Esophagus squamous epithelium (tissue), 4 donors: ENCODE data around the gene DHRS4.
"Not testable (repeated sequence)": the region's sequence is repeated elsewhere in the genome, so short reads cannot be mapped to it uniquely, and the experiment has no call there.

Experiments
- CTCF ChIP-seq, 6 experiments: fragments of 450-650 bp in 4 of 6; fragments of 200-600 bp in 2 of 6; sonication (generic) in 2 of 6; IDR thresholded peaks; one replicate each; pipeline ENCODE4 v1.5.1; 2016 to 2019; ENCODE audit warnings: antibody characterized with exemption in 6 of 6, mild to moderate bottlenecking in 4 of 6, moderate library complexity in 4 of 6
- POLR2A ChIP-seq, 4 donors: fragments of 450-650 bp; IDR thresholded peaks; one replicate each; pipeline ENCODE4 v1.6.1; 2017; ENCODE audit warnings: antibody characterized with exemption in 4 of 4, mild to moderate bottlenecking in 4 of 4, moderate library complexity in 3 of 4

GRCh38 chr14:23969481-23970282 lies 16.1 kb downstream of the DHRS4 start:
- TF ChIP-seq POLR2A, CTCF (IDR thresholded peaks at IDR 0.05): not testable (repeated sequence)
